ENCODE results near the gene CLN6.
"Not testable (repeated sequence)": the region's sequence is repeated elsewhere in the genome, so short reads cannot be mapped to it uniquely, and the experiment has no call there.

Gene CLN6

DNA sequence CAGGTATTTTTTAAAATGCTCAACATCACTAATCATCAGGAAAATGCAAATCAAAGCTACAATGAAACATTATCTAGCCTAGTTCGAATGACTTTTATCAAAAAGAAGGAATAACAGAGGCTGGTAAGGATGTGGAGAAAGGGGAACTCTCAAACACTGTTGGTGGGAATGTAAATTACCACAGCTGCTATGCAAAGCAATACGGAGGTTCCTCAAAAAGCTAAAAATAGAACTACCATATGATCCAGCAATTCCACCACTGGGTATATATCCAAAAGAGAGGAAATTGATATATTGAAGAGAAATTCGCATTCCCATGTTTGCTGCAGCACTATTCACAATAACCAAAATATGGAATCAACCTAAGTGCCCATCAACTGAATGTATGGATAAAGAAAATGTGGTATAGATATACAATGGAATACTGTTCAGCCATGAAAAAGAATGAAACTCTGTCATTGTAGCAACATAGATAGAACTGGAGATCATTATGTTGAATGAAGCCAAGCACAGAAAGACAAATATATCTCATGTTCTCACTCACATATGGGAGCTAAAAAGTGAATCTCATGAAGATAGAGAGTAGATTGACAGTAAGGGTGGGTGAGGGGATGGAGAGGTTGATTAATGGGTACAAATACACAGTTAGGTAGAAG lies 19.7 kb upstream of the CLN6 start:
- Histone ChIP-seq H3K27ac (no peak overlapping the region), H3K4me3 (ENCODE audit: low read depth, low read length) (no peak overlapping the region), H3K36me3 (replicated peaks) (no peaks in the 10 kb centered on the region), H3K27me3 (replicated peaks) (no peaks in the 10 kb centered on the region)
- in situ Hi-C loops (cut with HindIII; ENCODE audit: low pct_ligation_motif_present, low sequenced_read_pairs), result no loop called here
- TF ChIP-seq, protein P1, sequence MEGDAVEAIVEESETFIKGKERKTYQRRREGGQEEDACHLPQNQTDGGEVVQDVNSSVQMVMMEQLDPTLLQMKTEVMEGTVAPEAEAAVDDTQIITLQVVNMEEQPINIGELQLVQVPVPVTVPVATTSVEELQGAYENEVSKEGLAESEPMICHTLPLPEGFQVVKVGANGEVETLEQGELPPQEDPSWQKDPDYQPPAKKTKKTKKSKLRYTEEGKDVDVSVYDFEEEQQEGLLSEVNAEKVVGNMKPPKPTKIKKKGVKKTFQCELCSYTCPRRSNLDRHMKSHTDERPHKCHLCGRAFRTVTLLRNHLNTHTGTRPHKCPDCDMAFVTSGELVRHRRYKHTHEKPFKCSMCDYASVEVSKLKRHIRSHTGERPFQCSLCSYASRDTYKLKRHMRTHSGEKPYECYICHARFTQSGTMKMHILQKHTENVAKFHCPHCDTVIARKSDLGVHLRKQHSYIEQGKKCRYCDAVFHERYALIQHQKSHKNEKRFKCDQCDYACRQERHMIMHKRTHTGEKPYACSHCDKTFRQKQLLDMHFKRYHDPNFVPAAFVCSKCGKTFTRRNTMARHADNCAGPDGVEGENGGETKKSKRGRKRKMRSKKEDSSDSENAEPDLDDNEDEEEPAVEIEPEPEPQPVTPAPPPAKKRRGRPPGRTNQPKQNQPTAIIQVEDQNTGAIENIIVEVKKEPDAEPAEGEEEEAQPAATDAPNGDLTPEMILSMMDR (IDR thresholded peaks at IDR 0.05; ENCODE audit: low read depth, low read length, missing control alignments), result no peak
- no peak for DNase-seq

DNA sequence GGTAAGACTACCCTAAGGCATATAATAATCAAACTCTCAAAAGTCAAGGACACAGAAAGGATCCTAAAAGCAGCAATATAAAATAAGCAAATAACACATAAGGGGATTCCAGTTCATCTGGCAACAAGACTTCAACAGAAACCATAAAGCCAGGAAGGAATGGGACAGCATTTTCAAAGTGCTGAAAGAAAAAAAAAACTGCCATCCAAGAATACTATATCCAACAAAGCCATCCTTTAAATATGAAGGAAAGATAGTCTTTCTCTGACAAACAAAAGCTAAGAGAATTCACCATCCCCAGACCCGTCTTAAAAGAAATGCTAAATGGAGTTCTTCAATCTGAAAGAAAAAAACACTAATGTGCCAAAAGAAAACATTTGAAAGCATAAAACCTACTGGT lies 14.7 kb upstream of the CLN6 start:
- no peaks in the 10 kb centered on the region for H3K27me3 ChIP-seq (replicated peaks)
- TF ChIP-seq, protein P1 (IDR thresholded peaks at IDR 0.05; ENCODE audit: low read depth, low read length, missing control alignments), result no peak
- in situ Hi-C loops (cut with HindIII; ENCODE audit: low pct_ligation_motif_present, low sequenced_read_pairs), result no loop called here
- H3K27ac ChIP-seq, result no peak overlapping the region
- no peak for DNase-seq
- no peak overlapping the region for H3K4me3 ChIP-seq (ENCODE audit: low read depth, low read length)
- H3K36me3 ChIP-seq (replicated peaks), result no peaks in the 10 kb centered on the region

DNA sequence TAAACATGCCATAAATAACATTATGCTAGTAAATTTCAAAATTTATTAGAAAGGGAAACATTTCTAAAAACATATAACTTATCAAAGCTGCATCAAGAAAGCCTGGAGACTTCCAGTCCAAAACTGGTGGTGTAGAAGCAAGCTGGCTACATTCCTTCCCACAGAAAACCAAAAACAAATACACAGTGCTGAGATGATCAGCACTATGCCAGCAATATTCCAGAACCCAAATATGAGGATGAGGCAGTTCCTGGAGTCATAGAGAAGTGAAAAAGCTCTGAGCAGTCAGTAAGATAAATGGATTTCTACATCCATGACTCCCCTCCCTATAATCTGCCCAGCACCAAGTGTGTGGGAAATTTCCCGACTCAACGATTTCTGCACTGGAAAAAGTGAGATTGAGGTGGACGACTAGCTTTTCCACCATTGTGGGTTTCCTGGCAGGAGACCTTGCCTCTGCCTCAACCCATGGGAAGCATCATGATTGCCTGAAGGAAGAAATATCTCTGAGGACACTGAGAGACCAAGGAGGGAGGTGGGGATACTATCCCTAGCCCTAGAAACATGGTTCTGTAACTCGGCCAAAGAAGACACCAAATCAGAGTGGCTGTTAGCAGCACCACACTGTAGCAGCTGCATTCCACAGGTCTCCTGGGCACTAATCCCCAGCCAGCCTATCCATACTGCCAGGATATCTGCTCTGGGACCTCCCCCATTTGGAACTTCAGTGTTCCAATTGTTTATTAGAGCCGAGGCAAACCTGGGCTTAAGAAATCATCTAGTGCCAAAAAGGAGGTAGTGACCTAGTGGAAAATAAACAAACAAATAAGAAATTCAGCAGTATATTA lies 11.8 kb upstream of the CLN6 start:
- TF ChIP-seq, protein P1 (IDR thresholded peaks at IDR 0.05; ENCODE audit: low read depth, low read length, missing control alignments), result no peak

DNA sequence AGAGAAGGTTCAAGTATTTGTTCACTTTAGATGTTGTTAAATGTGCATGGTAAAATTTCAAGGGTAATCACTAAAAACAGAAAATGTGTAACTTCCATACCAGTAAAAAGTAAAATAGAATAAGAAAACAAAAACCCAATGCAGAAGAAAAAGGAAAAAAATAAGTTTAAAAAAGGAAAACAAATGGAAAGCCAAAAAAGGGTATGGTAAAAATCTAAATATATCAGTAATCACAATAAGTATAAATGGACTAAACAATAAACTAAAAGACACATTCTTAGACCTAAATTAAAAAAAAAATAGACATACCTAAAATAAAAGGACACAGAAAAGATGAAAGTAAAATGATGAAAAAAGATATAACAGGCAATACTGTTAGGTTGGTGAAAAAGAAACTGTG lies 9.5 kb upstream of the CLN6 start:
- in situ Hi-C loops (cut with HindIII; ENCODE audit: low pct_ligation_motif_present, low sequenced_read_pairs), result no loop called here
- TF ChIP-seq, protein P1 (IDR thresholded peaks at IDR 0.05; ENCODE audit: low read depth, low read length, missing control alignments), result no peak
- H3K27ac ChIP-seq, result no peak overlapping the region

More for the DNA sequence above, 11.8 kb upstream of the CLN6 start:
- Histone ChIP-seq H3K27ac (no peak overlapping the region), H3K27me3 (replicated peaks) (no peaks in the 10 kb centered on the region), H3K36me3 (replicated peaks) (no peaks in the 10 kb centered on the region), H3K4me3 (ENCODE audit: low read depth, low read length) (no peak overlapping the region)
- in situ Hi-C loops (cut with HindIII; ENCODE audit: low pct_ligation_motif_present, low sequenced_read_pairs), result no loop called here
- no peak for DNase-seq

DNA sequence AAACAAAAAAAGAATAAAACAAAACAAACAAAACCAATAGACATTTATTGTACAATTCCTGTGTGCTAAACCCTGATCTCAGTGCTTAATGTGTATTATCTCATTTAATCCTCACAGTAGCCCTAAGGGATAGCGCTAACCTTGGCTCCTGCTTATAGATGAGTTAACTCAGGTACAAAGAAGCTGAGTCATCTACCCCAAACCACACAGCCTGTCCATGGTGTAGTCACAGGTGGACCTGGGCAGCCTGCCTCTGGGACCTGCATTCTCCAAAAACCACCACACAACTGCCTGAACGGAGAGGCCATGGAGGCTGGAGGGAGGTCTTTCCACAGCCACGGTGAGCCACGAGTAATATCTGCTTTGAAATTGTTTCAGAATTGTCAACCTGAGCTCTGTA lies 5.5 kb upstream of the CLN6 start:
- Histone ChIP-seq H3K36me3 (replicated peaks) (no peaks in the 10 kb centered on the region), H3K27me3 (replicated peaks) (no peaks in the 10 kb centered on the region), H3K4me3 (ENCODE audit: low read depth, low read length) (no peak overlapping the region), H3K27ac (no peak overlapping the region)
- TF ChIP-seq, protein P1 (IDR thresholded peaks at IDR 0.05; ENCODE audit: low read depth, low read length, missing control alignments), result no peak
- in situ Hi-C loops (cut with HindIII; ENCODE audit: low pct_ligation_motif_present, low sequenced_read_pairs), result no loop called here
- no peak for DNase-seq

More for the DNA sequence above, 9.5 kb upstream of the CLN6 start:
- H3K4me3 ChIP-seq (ENCODE audit: low read depth, low read length), result no peak overlapping the region
- H3K27me3 ChIP-seq (replicated peaks), result no peaks in the 10 kb centered on the region
- no peak for DNase-seq
- H3K36me3 ChIP-seq (replicated peaks), result no peaks in the 10 kb centered on the region

DNA sequence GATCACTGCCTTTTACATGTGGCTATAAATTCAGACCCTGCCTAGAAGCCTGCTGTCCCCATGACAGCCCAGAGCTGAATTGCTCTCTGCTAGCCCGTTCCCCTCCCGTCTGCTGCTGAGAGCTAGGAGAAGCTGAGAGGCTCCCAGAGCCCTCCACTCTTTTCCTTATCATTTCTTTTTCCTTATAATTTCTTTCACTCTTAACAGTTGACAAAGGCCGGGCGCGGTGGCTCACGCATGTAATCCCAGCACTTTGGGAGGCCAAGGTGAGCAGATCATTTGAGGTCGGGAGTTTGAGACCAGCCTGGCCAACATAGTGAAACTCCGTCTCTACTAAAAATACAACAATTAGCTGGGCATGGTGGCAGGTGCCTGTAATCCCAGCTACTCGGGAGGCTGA lies 5.0 kb upstream of the CLN6 start:
- H3K36me3 ChIP-seq (replicated peaks); DNase-seq; in situ Hi-C loops (cut with HindIII; ENCODE audit: low pct_ligation_motif_present, low sequenced_read_pairs): not testable (repeated sequence)

More for the DNA sequence above, 5.0 kb upstream of the CLN6 start:
- not testable (repeated sequence) for H3K4me3 ChIP-seq (ENCODE audit: low read depth, low read length); H3K27ac ChIP-seq; H3K27me3 ChIP-seq (replicated peaks)

Data from brain microvascular endothelial cell (primary cell).